ENCODE data around the gene DDIT3. TPM values are rescaled to one million over a fixed set of nuclear protein-coding genes. Genes with fewer than 3 reads are reported as not detected.

The DDIT3 gene
- total RNA-seq, 1 donor from 2014 or later, result 24.0 TPM

GRCh38 chr12:57548488-57548887 lies 28.2 kb upstream of the DDIT3 start:
- no peak for DNase-seq (ENCODE audit: low spot score)
- intact Hi-C loops (cut with DNase I), result no loop called here

- intact Hi-C loops (cut with DNase I), result no loop called here
- no peak for DNase-seq (ENCODE audit: low spot score)
Measured at GRCh38 chr12:57548013-57548315, 27.6 kb upstream of the DDIT3 start.

GRCh38 chr12:57547288-57548012 lies 27.1 kb upstream of the DDIT3 start:
- intact Hi-C loops (cut with DNase I), result loop anchor here (2.0 kb wide), 1 partner anchor 25 kb away; the partner anchor contains the start of gene MBD6
- DNase-seq (ENCODE audit: low spot score), result no peak

- intact Hi-C loops (cut with DNase I), result loop anchor here (2.0 kb wide), 1 partner anchor 24 kb away; the partner anchor contains the start of gene MBD6
- DNase-seq (ENCODE audit: low spot score), result peak; percentile 97
Measured at GRCh38 chr12:57546438-57547287, 26.3 kb upstream of the DDIT3 start, which contains the start of gene DCTN2. DCTN2 (minus strand) TSS chr12:57547192; CDS start chr12:57547063, 129 bp downstream.

- intact Hi-C loops (cut with DNase I), result loop anchor here (2.0 kb wide), 1 partner anchor 23 kb away; the partner anchor contains the start of gene MBD6
- no peak for DNase-seq (ENCODE audit: low spot score)
Measured at GRCh38 chr12:57545809-57546437, 25.6 kb upstream of the DDIT3 start.

DNA sequence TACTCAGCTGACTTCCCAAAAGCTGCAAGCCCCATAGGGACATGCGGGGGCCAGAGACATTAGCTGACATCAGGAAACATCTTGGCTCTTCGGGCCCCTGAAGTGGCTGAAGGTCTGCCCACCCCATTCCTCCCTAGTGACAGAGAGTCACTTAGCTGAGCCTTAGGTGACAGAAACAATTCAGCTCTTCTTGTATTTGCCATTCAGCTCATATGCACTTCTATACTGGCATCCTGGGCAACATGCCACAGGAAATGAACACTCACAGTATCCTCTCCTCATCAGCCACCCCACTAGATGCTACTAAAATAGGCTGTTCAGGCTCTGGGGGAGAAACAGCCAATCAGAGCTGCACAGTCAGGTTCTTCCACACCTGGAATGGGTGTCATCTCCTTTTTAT lies 23.3 kb upstream of the DDIT3 start:
- intact Hi-C loops (cut with DNase I), result no loop called here

DNA sequence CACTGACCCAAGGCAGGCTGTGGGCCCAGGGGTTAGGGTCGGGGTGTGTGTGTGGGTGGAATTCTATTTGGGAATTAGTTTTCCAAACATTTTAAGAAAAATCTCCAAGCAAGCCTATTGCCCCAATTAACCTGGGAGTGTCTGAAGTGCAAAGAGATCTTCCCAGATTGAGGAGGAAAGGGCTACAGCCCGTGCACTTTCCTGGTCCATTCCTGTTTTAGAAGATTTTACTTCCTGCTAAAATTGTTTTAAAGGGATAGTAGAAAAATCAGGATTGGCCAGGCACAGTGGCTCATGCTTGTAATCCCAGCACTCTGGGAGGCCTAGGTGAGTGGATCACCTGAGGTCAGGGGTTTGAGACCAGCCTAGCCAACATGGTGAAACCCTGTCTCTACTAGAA lies 21.4 kb upstream of the DDIT3 start:
- intact Hi-C loops (cut with DNase I), result no loop called here
- DNase-seq (ENCODE audit: low spot score), result no peak

More for the DNA sequence above, 23.3 kb upstream of the DDIT3 start:
- no peak for DNase-seq (ENCODE audit: low spot score)

DNA sequence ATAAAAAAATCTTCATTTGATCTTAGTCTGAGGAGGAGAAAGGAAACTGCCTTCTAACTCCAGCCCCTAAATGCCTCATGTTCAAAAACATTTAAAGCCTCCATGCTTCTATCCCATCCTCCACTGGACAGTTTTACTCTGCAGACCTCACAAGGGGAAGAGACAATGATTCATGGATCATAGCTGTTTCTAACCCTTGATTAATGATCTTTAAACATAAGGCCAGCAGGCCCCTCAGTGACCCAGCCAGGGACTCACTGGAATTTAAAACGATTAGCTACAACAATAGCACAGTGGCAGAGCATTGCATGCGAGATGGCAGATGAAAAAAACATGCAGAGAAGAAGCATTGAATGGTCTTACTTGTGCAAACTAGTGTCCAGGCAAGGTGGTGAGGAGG lies 20.7 kb upstream of the DDIT3 start:
- DNase-seq (ENCODE audit: low spot score), result no peak
- intact Hi-C loops (cut with DNase I), result no loop called here

DNA sequence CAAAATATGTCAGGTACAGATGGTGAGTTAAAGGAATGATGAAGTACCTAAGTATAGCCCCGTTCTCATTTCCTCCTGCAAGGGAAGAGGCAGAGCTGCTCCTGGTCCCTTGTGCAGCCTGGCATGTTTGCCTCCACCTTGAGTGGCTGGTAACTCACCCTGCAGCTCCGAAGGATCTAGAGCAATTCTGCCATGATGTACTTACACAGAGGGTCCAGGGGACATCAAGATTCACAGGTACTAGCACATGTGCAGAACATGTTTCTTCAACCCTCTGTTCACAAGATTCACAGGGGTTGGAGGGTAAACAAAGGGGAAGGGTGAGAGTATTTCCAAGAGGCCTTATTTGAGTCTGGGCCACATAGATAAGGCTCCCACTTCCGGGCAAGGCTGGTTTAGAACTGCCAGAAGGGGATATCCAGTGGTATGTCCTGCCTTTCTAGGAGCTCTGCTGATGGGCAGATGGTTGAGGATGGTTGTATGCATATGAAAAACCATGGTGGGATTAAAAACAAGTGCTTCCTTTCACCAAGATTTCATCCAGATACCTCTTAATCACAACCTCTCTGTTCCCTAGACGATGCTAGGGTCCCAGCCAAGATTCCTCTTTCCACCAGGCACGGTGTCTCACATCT lies 18.9 kb upstream of the DDIT3 start:
- intact Hi-C loops (cut with DNase I), result no loop called here
- no peak for DNase-seq (ENCODE audit: low spot score)

DNA sequence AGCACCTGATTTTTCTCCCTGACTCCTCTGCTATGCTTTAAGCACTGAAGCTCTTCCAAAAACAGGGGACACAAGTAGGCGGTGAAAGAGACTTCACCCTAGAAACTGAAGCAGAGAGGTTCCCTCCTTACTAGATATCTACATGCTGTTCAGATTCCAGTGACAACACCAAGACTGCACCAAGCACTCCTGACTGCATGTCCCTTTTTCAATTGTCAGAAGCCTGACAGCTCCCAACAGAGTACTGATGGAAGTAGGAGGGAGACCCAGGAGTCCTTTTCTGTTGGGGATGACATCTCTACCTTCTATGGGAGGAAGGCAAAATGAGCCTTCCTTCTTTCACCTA lies 16.3 kb upstream of the DDIT3 start:
- intact Hi-C loops (cut with DNase I), result no loop called here
- no peak for DNase-seq (ENCODE audit: low spot score)

DNA sequence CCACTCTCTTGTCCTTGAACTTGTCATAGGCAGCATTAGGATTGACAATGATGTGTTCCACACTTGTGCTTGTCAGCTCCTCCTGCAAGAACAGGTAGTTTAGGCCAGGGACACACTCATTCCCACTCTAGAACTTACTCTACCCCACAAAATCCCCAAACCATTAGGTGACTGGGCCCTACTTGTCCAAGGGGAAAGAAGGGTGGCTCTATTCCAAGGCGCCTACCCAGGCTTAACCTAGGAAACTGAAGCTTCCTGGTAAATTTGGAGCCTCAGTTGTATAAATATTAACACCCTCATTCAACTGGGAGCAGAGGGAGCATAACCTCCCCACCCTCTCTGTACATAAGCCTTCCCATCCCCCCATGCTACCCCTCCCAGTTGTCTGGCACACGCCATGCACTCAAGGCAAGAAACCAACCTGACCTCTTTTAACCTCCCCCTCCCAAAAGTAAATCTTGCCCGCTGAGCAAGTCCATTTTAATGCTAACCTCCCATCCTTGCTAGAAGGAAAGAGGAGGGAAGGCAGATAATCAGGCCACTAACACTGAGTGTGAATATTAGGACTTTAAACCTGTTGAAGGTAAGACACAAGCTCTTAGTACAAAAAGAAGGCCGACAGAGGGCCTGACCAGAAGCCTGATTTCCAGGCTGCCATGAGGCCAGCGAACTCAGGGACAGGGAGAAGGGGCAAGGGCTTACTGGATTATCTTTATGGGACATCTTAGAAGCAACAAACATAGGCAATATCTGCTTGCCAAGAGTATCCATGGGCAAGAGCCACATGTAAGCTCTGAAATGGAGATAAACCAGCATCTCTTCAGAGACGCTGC lies 15.7 kb upstream of the DDIT3 start:
- no peak for DNase-seq (ENCODE audit: low spot score)
- intact Hi-C loops (cut with DNase I), result no loop called here

GRCh38 chr12:57534991-57535543 lies 14.8 kb upstream of the DDIT3 start:
- intact Hi-C loops (cut with DNase I), result no loop called here
- DNase-seq (ENCODE audit: low spot score), result no peak

- intact Hi-C loops (cut with DNase I), result no loop called here
- no peak for DNase-seq (ENCODE audit: low spot score)
Measured at GRCh38 chr12:57534250-57534649, 13.9 kb upstream of the DDIT3 start.

GRCh38 chr12:57533108-57533507 lies 12.8 kb upstream of the DDIT3 start:
- intact Hi-C loops (cut with DNase I), result no loop called here

DNA sequence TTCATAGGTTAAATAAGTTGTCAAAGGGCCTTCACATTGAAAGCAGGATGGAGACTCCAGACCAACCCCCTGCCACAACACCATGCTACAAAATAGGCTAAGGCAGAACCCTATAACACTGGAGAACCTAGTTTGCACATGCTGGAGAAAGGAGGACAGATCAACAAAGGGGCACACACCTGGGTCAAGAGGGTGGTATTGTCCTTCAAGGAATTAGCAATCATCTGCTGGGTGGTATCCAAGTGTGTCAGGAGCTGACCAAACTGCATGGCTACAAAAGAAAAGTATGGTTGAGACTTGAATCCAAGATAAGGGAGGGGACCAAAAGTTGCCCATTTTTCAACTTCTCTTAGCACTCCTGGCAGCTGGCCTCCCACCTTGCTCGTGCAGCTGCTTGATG lies 11.5 kb upstream of the DDIT3 start:
- DNase-seq (ENCODE audit: low spot score), result no peak
- intact Hi-C loops (cut with DNase I), result no loop called here

More at GRCh38 chr12:57533108-57533507, 12.8 kb upstream of the DDIT3 start:
- DNase-seq (ENCODE audit: low spot score), result no peak

DNA sequence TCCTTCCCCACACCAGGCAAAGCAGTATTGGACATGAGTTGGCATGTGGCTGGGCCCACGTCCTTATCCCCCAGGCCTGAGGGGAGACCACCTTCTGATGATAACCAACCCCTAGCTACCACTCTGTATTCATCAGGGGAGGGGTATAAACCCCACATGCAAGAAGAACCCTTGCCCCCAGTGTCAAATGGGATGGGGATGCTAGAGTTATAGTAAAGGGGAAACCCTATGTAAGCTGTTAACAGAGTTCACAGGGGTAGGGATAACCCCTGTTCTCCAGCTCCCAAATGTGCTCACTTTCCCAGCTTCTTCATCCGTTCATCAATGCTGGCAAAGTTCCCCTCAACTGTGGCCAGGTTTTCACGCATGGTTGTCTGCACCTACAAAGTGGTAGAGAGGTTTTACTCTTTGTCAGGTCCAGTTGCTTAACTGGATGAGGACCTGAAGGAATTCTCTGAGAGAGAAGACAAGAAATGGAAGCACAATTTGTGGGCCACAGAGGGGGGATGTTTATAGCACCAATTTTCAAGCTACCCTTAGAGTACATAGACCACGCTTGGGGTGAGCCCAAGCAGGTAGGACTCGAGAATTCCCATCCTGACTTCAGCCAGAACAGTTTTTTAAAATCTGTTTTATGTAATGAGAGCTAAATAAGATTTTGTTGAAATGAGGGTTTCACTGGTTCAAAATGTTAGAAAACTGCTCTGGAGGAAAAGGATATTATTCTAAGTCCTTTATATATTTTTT lies 10.3 kb upstream of the DDIT3 start:
- DNase-seq (ENCODE audit: low spot score), result no peak
- intact Hi-C loops (cut with DNase I), result no loop called here

GRCh38 chr12:57529831-57530230 lies 9.5 kb upstream of the DDIT3 start:
- intact Hi-C loops (cut with DNase I), result no loop called here
- no peak for DNase-seq (ENCODE audit: low spot score)

All from cardiac septum (tissue), 1 donor.